Endometrial microvascular endothelial cells (primary cell): ENCODE results near the gene APOL2. TPM values are rescaled to one million over a fixed set of nuclear protein-coding genes. Genes with fewer than 3 reads are reported as not detected.
"Not testable (repeated sequence)": the region's sequence is repeated elsewhere in the genome, so short reads cannot be mapped to it uniquely, and the experiment has no call there.

ENCODE experiments used
- in situ Hi-C: cut with HindIII; loops from 2 replicates; pipeline ENCODE4 v1.10.0; 2017; ENCODE audit warnings: low sequenced_read_pairs, low pct_unique_long_range_greater_than_20kb; ENCODE audit errors: inconsistent ontology term
- total RNA-seq: library from RNA; depleted of rRNA; stranded (reverse); fragments of >200 nt; gene quantifications from one replicate; pipeline ENCODE4 v1.2.3, GENCODE V29; 2015; ENCODE audit errors: inconsistent ontology term

APOL2 gene
- total RNA-seq, 1 donor from 2014 or later, result 63.6 TPM

GRCh38 chr22:36246718-36247117 lies 7.4 kb upstream of the APOL2 start:
- in situ Hi-C loops, result no loop called here

GRCh38 chr22:36245805-36246356 lies 6.6 kb upstream of the APOL2 start:
- in situ Hi-C loops, result no loop called here

- in situ Hi-C loops, result no loop called here
Measured at GRCh38 chr22:36244522-36245391, 5.4 kb upstream of the APOL2 start.

- in situ Hi-C loops, result no loop called here
Measured at GRCh38 chr22:36243986-36244385, 4.7 kb upstream of the APOL2 start.

- in situ Hi-C loops, result no loop called here
Measured at GRCh38 chr22:36239150-36239400, 252 bp downstream of the APOL2 start.

GRCh38 chr22:36238373-36239149 lies 766 bp downstream of the APOL2 start:
- in situ Hi-C loops, result no loop called here

GRCh38 chr22:36237462-36238372 lies 1.6 kb downstream of the APOL2 start:
- in situ Hi-C loops, result no loop called here

- in situ Hi-C loops, result no loop called here
Measured at GRCh38 chr22:36236388-36237319, 2.7 kb downstream of the APOL2 start.

- in situ Hi-C loops, result no loop called here
Measured at GRCh38 chr22:36235585-36235984, 3.7 kb downstream of the APOL2 start.

- in situ Hi-C loops, result no loop called here
Measured at GRCh38 chr22:36234919-36235318, 4.4 kb downstream of the APOL2 start.

- in situ Hi-C loops, result no loop called here
Measured at GRCh38 chr22:36234213-36234612, 5.1 kb downstream of the APOL2 start.

GRCh38 chr22:36233796-36234195 lies 5.5 kb downstream of the APOL2 start:
- in situ Hi-C loops, result no loop called here

GRCh38 chr22:36232715-36233401 lies 6.5 kb downstream of the APOL2 start:
- in situ Hi-C loops, result no loop called here

- in situ Hi-C loops, result not testable (repeated sequence)
Measured at GRCh38 chr22:36231051-36231450, 8.3 kb downstream of the APOL2 start.

GRCh38 chr22:36229649-36230048 lies 9.7 kb downstream of the APOL2 start:
- in situ Hi-C loops, result not testable (repeated sequence)

- in situ Hi-C loops, result no loop called here
Measured at GRCh38 chr22:36228944-36229343, 10.4 kb downstream of the APOL2 start.

- in situ Hi-C loops, result not testable (repeated sequence)
Measured at GRCh38 chr22:36228369-36228768, 11.0 kb downstream of the APOL2 start.

- in situ Hi-C loops, result no loop called here
Measured at GRCh38 chr22:36227806-36228205, 11.5 kb downstream of the APOL2 start.
